ENCODE measurements around the gene FSTL5. TPM values are rescaled to one million over a fixed set of nuclear protein-coding genes. Genes with fewer than 3 reads are reported as not detected.
A peak's percentile ranks its signal among the peaks of the same experiment; 100 is the strongest.

Gene FSTL5
- total and polyA plus RNA-seq, 2 experiments from 2014 or later: 0.06 to 0.49 TPM

GRCh38 chr4:161929956-161930355 is 233.8 kb downstream of the FSTL5 start (continued):
- no peak for TF ChIP-seq ZNF462 (CRISPR knock-in tag; IDR thresholded peaks at IDR 0.05)
- TF ChIP-seq STAT1 (IDR thresholded peaks at IDR 0.05; ENCODE audit: unreplicated experiment): no peak

- no peak overlapping the region for H2AFZ ChIP-seq
- no peaks in the 10 kb centered on the region for H3K36me3 Mint-ChIP-seq (ENCODE audit: low read depth)
- ATAC-seq (no peak), DNase-seq (ENCODE audit: low spot score) (no peak)
- no peaks in the 10 kb centered on the region for H3K79me2 ChIP-seq (replicated peaks; ENCODE audit: insufficient read depth)
- H3K9me2 ChIP-seq (ENCODE audit: insufficient read depth): no peaks in the 10 kb centered on the region
- H3F3A ChIP-seq (replicated peaks; ENCODE audit: low read depth): no peaks in the 10 kb centered on the region
- H3K4me3 ChIP-seq: no peak overlapping the region
- H3K4me3 Mint-ChIP-seq: no peak overlapping the region
- no peak overlapping the region for H3K4me2 ChIP-seq
- H3K36me3 ChIP-seq (ENCODE audit: insufficient read depth): no peaks in the 10 kb centered on the region
- H3K27ac ChIP-seq (ENCODE audit: low read depth): peak overlapping the region; percentile 18; the same call in 1 of the 2 replicates
- no peaks in the 10 kb centered on the region for H4K20me1 ChIP-seq (replicated peaks; ENCODE audit: insufficient read depth)
- H3K4me1 ChIP-seq (ENCODE audit: insufficient read depth): no peaks in the 10 kb centered on the region
- no peaks in the 10 kb centered on the region for H3K27me3 ChIP-seq (ENCODE audit: insufficient read depth)
- no peaks in the 10 kb centered on the region for H3K27me3 Mint-ChIP-seq (ENCODE audit: insufficient read depth, low read depth, poor library complexity)
- no peaks in the 10 kb centered on the region for H3K9me3 Mint-ChIP-seq
- peak overlapping the region; percentile 40; the same call in 1 of the 2 replicates for H3K27ac Mint-ChIP-seq
- peaks cover 16% of the 10 kb centered on the region for H3K4me1 Mint-ChIP-seq
- TF ChIP-seq ZNF114 (CRISPR knock-in tag; IDR thresholded peaks at IDR 0.05): no peak
- no peak for TF ChIP-seq POLR2AphosphoS5 (IDR thresholded peaks at IDR 0.05; ENCODE audit: low read depth)
- TF ChIP-seq NANOG (IDR thresholded peaks at IDR 0.05; ENCODE audit: borderline replicate concordance): no peak
- no peak for TF ChIP-seq JUNB (IDR thresholded peaks at IDR 0.05; ENCODE audit: unreplicated experiment)
- no peak for TF ChIP-seq ZNF331 (CRISPR knock-in tag; IDR thresholded peaks at IDR 0.05; ENCODE audit: low read depth)
- TF ChIP-seq ZNF462 (CRISPR knock-in tag; IDR thresholded peaks at IDR 0.05): no peak
Measured at GRCh38 chr4:161926033-161926828, 237.6 kb downstream of the FSTL5 start.
